ENCODE data around the gene MAPKAPK2.

Gene MAPKAPK2

GRCh38 chr1:206721454-206721853 is 36.7 kb downstream of the MAPKAPK2 start:
- Histone ChIP-seq H3K36me3 (ENCODE audit: insufficient read depth, low read length) (no peaks in the 10 kb centered on the region), H3K9me3 (ENCODE audit: control insufficient read depth, insufficient read depth, low read length) (no peaks in the 10 kb centered on the region), H3K9ac (ENCODE audit: low read depth, low read length) (no peak overlapping the region), H3K4me1 (ENCODE audit: insufficient read depth, low read length) (peaks cover 11% of the 10 kb centered on the region; the same call in 1 of the 2 replicates)

DNA sequence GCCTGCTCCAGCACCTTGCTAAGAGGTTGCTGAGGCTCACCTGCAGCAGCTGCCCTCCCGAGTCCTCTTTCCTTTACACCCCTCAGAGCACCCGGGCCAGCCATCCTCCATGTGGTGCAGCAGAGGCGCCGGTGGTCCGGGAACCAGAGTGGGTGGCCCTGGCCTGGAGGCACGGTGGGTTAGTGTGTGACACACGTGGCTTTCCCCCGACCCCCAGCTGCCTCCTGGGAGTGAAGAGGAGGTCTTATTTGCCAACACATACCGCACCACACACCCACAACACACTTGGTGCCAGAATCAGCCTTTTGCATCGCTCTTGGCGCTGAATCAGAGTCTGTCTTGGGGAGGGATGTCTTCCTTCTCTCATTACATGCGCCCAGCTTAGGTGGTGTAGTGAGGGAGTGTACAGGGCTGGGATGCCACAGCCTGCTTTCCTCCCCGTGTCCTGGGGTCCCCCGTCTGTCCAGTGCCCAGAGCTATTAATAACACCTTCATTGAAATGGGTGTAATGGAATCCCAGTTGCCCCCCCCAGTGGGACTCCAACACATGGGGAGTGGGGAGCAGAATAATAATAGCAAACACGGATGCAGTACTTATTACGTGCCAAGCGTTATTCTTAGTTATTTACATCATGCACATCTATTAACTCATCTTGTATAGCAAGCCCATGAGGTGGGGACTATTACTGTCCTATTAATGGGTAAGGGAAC is 38.2 kb downstream of the MAPKAPK2 start:
- no peaks in the 10 kb centered on the region for H3K36me3 ChIP-seq (ENCODE audit: insufficient read depth, low read length)
- no peak overlapping the region for H3K9ac ChIP-seq (ENCODE audit: low read depth, low read length)
- H3K9me3 ChIP-seq (ENCODE audit: control insufficient read depth, insufficient read depth, low read length) = no peaks in the 10 kb centered on the region
- peaks cover 11% of the 10 kb centered on the region; the same call in 1 of the 2 replicates for H3K4me1 ChIP-seq (ENCODE audit: insufficient read depth, low read length)

DNA sequence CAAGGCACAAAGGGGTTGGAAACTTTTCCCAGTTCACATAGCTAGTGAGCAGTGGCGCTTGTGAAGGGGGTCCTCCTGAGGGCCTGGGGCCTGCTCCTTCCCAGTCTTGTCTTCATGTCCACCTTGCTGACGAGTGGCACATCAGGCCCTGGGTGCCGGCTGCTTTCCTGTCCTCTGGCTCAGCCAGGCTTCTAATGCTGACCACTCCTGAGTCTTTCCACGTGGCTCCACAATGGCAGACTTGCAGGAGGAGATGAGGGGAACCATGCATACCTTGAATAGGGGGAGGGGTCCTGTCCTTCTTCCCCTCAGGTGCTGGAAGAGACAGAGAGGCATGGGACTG is 38.7 kb downstream of the MAPKAPK2 start:
- Histone ChIP-seq H3K9me3 (ENCODE audit: control insufficient read depth, insufficient read depth, low read length) (no peaks in the 10 kb centered on the region), H3K4me1 (ENCODE audit: insufficient read depth, low read length) (peaks cover 11% of the 10 kb centered on the region; the same call in 1 of the 2 replicates), H3K9ac (ENCODE audit: low read depth, low read length) (no peak overlapping the region), H3K36me3 (ENCODE audit: insufficient read depth, low read length) (no peaks in the 10 kb centered on the region)

- Histone ChIP-seq H3K9ac (ENCODE audit: low read depth, low read length) (no peak overlapping the region), H3K4me1 (ENCODE audit: insufficient read depth, low read length) (peaks cover 11% of the 10 kb centered on the region; the same call in 1 of the 2 replicates), H3K9me3 (ENCODE audit: control insufficient read depth, insufficient read depth, low read length) (no peaks in the 10 kb centered on the region), H3K36me3 (ENCODE audit: insufficient read depth, low read length) (no peaks in the 10 kb centered on the region; the same call in 1 of the 2 replicates)
Observed at GRCh38 chr1:206723805-206724472, 39.2 kb downstream of the MAPKAPK2 start.

GRCh38 chr1:206725109-206725963 is 40.6 kb downstream of the MAPKAPK2 start:
- H3K9ac ChIP-seq (ENCODE audit: low read depth, low read length) = no peak overlapping the region
- peaks cover 11% of the 10 kb centered on the region; the same call in 1 of the 2 replicates for H3K4me1 ChIP-seq (ENCODE audit: insufficient read depth, low read length)
- peaks cover 13% of the 10 kb centered on the region for H3K36me3 ChIP-seq (ENCODE audit: insufficient read depth, low read length)
- no peaks in the 10 kb centered on the region for H3K9me3 ChIP-seq (ENCODE audit: control insufficient read depth, insufficient read depth, low read length)

- Histone ChIP-seq H3K9ac (ENCODE audit: low read depth, low read length) (no peak overlapping the region), H3K9me3 (ENCODE audit: control insufficient read depth, insufficient read depth, low read length) (no peaks in the 10 kb centered on the region), H3K4me1 (ENCODE audit: insufficient read depth, low read length) (peaks cover 7% of the 10 kb centered on the region; the same call in 1 of the 2 replicates), H3K36me3 (ENCODE audit: insufficient read depth, low read length) (peaks cover 18% of the 10 kb centered on the region)
Observed at GRCh38 chr1:206727981-206728696, 43.4 kb downstream of the MAPKAPK2 start.

DNA sequence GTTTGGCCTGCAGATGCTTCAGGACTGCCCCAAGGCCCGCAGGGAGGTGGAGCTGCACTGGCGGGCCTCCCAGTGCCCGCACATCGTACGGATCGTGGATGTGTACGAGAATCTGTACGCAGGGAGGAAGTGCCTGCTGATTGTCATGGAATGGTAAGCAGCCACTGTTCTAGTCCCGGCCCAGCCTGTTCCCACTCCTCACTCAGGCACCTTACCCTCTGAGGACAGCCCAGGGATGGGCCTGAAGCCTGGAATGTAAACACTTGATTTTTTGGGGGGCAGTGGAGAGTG is 43.9 kb downstream of the MAPKAPK2 start:
- Histone ChIP-seq H3K36me3 (ENCODE audit: insufficient read depth, low read length) (peaks cover 18% of the 10 kb centered on the region), H3K4me1 (ENCODE audit: insufficient read depth, low read length) (peaks cover 7% of the 10 kb centered on the region; the same call in 1 of the 2 replicates), H3K9me3 (ENCODE audit: control insufficient read depth, insufficient read depth, low read length) (no peaks in the 10 kb centered on the region), H3K9ac (ENCODE audit: low read depth, low read length) (no peak overlapping the region)

DNA sequence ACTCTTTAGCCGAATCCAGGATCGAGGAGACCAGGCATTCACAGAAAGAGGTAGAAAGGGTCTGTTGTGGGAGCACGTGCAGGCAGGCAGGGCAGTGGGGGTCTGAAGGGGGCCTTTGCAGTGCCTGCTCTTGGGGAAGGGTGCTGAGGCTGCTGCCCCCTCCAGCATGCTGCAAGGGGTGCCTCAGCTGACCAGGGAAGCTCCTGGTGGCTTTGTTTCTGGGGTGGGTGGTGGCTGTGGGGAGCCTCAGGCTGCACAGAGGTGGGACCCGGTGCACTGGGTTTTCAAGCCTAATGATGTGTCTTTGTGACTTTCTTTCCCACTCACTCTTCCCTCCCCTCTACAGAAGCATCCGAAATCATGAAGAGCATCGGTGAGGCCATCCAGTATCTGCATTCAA is 44.3 kb downstream of the MAPKAPK2 start:
- no peaks in the 10 kb centered on the region for H3K9me3 ChIP-seq (ENCODE audit: control insufficient read depth, insufficient read depth, low read length)
- no peak overlapping the region for H3K9ac ChIP-seq (ENCODE audit: low read depth, low read length)
- peaks cover 18% of the 10 kb centered on the region for H3K36me3 ChIP-seq (ENCODE audit: insufficient read depth, low read length)
- H3K4me1 ChIP-seq (ENCODE audit: insufficient read depth, low read length) = peaks cover 3% of the 10 kb centered on the region; the same call in 1 of the 2 replicates

DNA sequence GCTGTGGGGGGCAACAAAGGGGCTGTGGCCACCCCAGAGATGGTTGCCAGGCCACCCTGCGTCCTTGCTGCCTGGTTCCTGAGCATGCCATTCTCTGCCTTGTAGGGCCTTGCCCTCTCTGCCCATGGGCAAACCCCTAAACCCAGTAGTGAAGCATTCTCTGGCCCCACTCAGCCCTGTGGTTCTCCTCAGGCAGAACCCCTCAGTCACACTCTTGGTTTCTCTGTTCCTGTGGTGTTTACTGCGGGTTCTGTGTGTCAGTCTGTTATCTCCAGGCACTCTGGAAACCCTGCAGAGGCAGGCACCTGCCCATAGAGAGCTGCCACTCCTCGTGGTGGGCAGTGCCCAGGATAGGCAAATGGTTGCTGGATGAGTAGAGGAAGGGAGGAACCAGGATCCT is 44.8 kb downstream of the MAPKAPK2 start:
- Histone ChIP-seq H3K36me3 (ENCODE audit: insufficient read depth, low read length) (peaks cover 18% of the 10 kb centered on the region), H3K4me1 (ENCODE audit: insufficient read depth, low read length) (no peaks in the 10 kb centered on the region), H3K9me3 (ENCODE audit: control insufficient read depth, insufficient read depth, low read length) (no peaks in the 10 kb centered on the region), H3K9ac (ENCODE audit: low read depth, low read length) (no peak overlapping the region)

GRCh38 chr1:206732508-206732907 is 47.8 kb downstream of the MAPKAPK2 start:
- Histone ChIP-seq H3K9me3 (ENCODE audit: control insufficient read depth, insufficient read depth, low read length) (no peaks in the 10 kb centered on the region), H3K9ac (ENCODE audit: low read depth, low read length) (no peak overlapping the region), H3K4me1 (ENCODE audit: insufficient read depth, low read length) (no peaks in the 10 kb centered on the region), H3K36me3 (ENCODE audit: insufficient read depth, low read length) (peaks cover 21% of the 10 kb centered on the region)

GRCh38 chr1:206732992-206733391 is 48.3 kb downstream of the MAPKAPK2 start:
- Histone ChIP-seq H3K4me1 (ENCODE audit: insufficient read depth, low read length) (no peaks in the 10 kb centered on the region), H3K9me3 (ENCODE audit: control insufficient read depth, insufficient read depth, low read length) (no peaks in the 10 kb centered on the region), H3K36me3 (ENCODE audit: insufficient read depth, low read length) (peaks cover 21% of the 10 kb centered on the region), H3K9ac (ENCODE audit: low read depth, low read length) (no peak overlapping the region)

GRCh38 chr1:206734499-206735142 is 49.9 kb downstream of the MAPKAPK2 start:
- Histone ChIP-seq H3K9me3 (ENCODE audit: control insufficient read depth, insufficient read depth, low read length) (no peaks in the 10 kb centered on the region), H3K4me1 (ENCODE audit: insufficient read depth, low read length) (peaks cover 6% of the 10 kb centered on the region; the same call in 1 of the 2 replicates), H3K9ac (ENCODE audit: low read depth, low read length) (no peak overlapping the region), H3K36me3 (ENCODE audit: insufficient read depth, low read length) (peaks cover 15% of the 10 kb centered on the region)

DNA sequence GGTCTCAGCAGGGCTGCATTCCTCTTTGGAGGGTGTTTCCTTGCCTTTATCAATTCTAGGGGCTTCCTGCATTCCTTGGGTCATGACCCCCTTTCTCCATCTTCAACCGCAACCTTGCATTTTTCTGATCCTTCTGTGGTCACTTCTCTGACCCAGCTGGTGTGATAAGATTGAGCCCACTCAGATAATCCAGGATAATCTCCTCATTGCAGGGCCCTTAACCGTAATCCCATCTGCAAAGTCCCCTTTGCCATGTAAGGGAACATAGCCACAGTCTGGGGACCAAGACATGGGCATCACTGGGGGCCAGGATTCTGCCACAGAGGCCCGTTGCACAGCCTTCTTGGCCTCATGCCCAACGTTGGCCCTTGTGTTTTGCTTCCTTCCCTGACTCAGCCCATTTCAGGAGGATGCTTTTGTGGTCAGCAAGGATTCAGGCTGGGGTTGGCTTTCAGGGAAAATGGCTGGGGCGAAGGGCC is 50.9 kb downstream of the MAPKAPK2 start:
- H3K4me1 ChIP-seq (ENCODE audit: insufficient read depth, low read length) = peaks cover 8% of the 10 kb centered on the region; the same call in 1 of the 2 replicates
- H3K9me3 ChIP-seq (ENCODE audit: control insufficient read depth, insufficient read depth, low read length) = no peaks in the 10 kb centered on the region
- H3K36me3 ChIP-seq (ENCODE audit: insufficient read depth, low read length) = peaks cover 8% of the 10 kb centered on the region; the same call in 1 of the 2 replicates
- no peak overlapping the region for H3K9ac ChIP-seq (ENCODE audit: low read depth, low read length)

Data from ES-I3 (cell line).